ENCODE results near the gene BAZ2B. TPM values are rescaled to one million over a fixed set of nuclear protein-coding genes. Genes with fewer than 3 reads are reported as not detected.
A peak's percentile ranks its signal among the peaks of the same experiment; 100 is the strongest.

Gene BAZ2B
- total and polyA plus RNA-seq, 9 of the 15 experiments (the other 6 are each of a cell fraction or from before 2014, with no cell fraction given): 7.5 to 38.6 (median 19.8) TPM

GRCh38 chr2:159381574-159381973 is 234.8 kb downstream of the BAZ2B start (continued):
- TF ChIP-seq HMG20A (CRISPR knock-in tag; conservative IDR thresholded peaks at IDR 0.05): no peak
- TF ChIP-seq PPARD (CRISPR knock-in tag; IDR thresholded peaks at IDR 0.05): no peak
- peak; percentile 48 for TF ChIP-seq MAFF (IDR thresholded peaks at IDR 0.05; ENCODE audit: low read length)
- no peak for TF ChIP-seq RFX5 (IDR thresholded peaks at IDR 0.05; ENCODE audit: low read depth, low read length)

DNA sequence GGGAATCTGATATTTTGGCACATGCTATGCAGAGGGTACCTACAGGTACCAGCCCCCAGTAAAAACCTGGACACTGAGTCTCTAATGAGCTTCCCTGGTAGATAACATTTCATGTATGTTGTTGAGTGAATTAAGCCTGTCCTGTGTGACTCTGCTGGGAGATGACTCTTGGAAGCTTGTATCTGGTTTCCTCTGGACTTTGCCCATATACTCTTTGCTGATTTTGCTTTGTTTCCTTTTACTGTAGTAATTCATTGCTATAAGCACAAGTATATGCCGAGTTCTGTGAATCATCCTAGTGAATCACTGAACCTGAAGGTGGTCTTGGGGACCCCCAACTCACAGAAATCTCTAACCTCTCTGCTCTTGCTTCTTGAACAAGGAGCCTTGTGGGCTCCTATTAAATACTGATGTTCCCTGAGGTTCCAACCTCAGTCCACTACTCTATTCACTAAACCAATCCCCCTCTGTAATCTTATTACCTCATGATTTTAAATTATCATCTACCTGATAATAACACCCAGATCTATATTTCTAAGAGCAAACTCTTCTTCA is 235.6 kb downstream of the BAZ2B start:
- no peaks in the 10 kb centered on the region for H3K4me1 ChIP-seq (replicated peaks in 1 of 2; ENCODE audit: control insufficient read depth in 2 of 2, insufficient read depth in 2 of 2, low read length in 2 of 2)
- no peak overlapping the region for H3K27ac ChIP-seq (ENCODE audit: extremely low read depth, low read depth, low read length)
- in situ Hi-C loops (cut with MboI) (no loop called here), intact Hi-C loops (cut with micrococcal nuclease) (no loop called here)
- H3K9ac ChIP-seq (ENCODE audit: insufficient read depth in 1 of 2, low read depth in 2 of 2, low read length in 2 of 2): no peak overlapping the region
- ChIA-PET CTCF (ENCODE audit: low intra/inter-chr PET ratio) (no interaction called here), POLR2A (no interaction called here)
- no TSS peak for BruUV-seq (replicated peaks)
- H3K79me2 ChIP-seq (ENCODE audit: control insufficient read depth, insufficient read depth, low read length): no peaks in the 10 kb centered on the region
- DNase-seq (ENCODE audit: extremely low read depth in 1 of 4, low spot score in 3 of 4) (no peak), FAIRE-seq (no peak), ATAC-seq (no peak)
- no peak overlapping the region for H3K4me3 ChIP-seq
- no peaks in the 10 kb centered on the region for H4K20me1 ChIP-seq (replicated peaks; ENCODE audit: control insufficient read depth, insufficient read depth, low read length)
- no peaks in the 10 kb centered on the region for H3K9me1 ChIP-seq (ENCODE audit: control insufficient read depth, insufficient read depth, low read length)
- no peaks in the 10 kb centered on the region for H3K36me3 ChIP-seq (ENCODE audit: control insufficient read depth, insufficient read depth, low read length)
- H3K9me3 ChIP-seq (replicated peaks; ENCODE audit: control insufficient read depth, insufficient read depth, low read depth, low read length): no peaks in the 10 kb centered on the region
- H3K27me3 ChIP-seq (ENCODE audit: control insufficient read depth in 2 of 2, insufficient read depth in 2 of 2, low read length in 2 of 2): no peaks in the 10 kb centered on the region
- no peak overlapping the region for H2AFZ ChIP-seq (ENCODE audit: low read depth, low read length)
- no peak overlapping the region for H3K4me2 ChIP-seq (ENCODE audit: insufficient read depth, low read length)
- 0% methylated on average over 1 of the region's 1 CpG for WGBS (ENCODE audit: insufficient coverage, low coverage, missing lambda C conversion rate)
- no peak for TF ChIP-seq CBX2 (IDR thresholded peaks at IDR 0.05; ENCODE audit: insufficient read depth, low read length, poor library complexity, severe bottlenecking)
- TF ChIP-seq SLC30A9 (CRISPR knock-in tag; IDR thresholded peaks at IDR 0.05): no peak
- TF ChIP-seq NR1H2 (CRISPR knock-in tag; IDR thresholded peaks at IDR 0.05): no peak
- no peak for TF ChIP-seq ZFP36 (IDR thresholded peaks at IDR 0.05; ENCODE audit: low read depth, low read length, partially characterized antibody)
- TF ChIP-seq, protein P1, sequence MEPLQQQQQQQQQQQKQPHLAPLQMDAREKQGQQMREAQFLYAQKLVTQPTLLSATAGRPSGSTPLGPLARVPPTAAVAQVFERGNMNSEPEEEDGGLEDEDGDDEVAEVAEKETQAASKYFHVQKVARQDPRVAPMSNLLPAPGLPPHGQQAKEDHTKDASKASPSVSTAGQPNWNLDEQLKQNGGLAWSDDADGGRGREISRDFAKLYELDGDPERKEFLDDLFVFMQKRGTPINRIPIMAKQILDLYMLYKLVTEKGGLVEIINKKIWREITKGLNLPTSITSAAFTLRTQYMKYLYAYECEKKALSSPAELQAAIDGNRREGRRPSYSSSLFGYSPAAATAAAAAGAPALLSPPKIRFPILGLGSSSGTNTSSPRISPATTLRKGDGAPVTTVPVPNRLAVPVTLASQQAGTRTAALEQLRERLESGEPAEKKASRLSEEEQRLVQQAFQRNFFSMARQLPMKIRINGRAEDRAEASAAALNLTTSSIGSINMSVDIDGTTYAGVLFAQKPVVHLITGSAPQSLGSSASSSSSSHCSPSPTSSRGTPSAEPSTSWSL (CRISPR knock-in tag; IDR thresholded peaks at IDR 0.05; ENCODE audit: borderline replicate concordance): no peak
- no peak for TF ChIP-seq ZSCAN29 (IDR thresholded peaks at IDR 0.05)
- TF ChIP-seq RB1 (IDR thresholded peaks at IDR 0.05; ENCODE audit: low read depth): no peak
- no peak for TF ChIP-seq SMAD4 (CRISPR knock-in tag; conservative IDR thresholded peaks at IDR 0.05)
- no peak for TF ChIP-seq WHSC1 (IDR thresholded peaks at IDR 0.05; ENCODE audit: low read length)
- no peak for TF ChIP-seq FOXP1 (CRISPR knock-in tag; IDR thresholded peaks at IDR 0.05)
- TF ChIP-seq, protein P2, sequence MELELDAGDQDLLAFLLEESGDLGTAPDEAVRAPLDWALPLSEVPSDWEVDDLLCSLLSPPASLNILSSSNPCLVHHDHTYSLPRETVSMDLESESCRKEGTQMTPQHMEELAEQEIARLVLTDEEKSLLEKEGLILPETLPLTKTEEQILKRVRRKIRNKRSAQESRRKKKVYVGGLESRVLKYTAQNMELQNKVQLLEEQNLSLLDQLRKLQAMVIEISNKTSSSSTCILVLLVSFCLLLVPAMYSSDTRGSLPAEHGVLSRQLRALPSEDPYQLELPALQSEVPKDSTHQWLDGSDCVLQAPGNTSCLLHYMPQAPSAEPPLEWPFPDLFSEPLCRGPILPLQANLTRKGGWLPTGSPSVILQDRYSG (tag; conservative IDR thresholded peaks at IDR 0.05; ENCODE audit: low read depth): no peak
- no peak for TF ChIP-seq ZNF184 (CRISPR knock-in tag; IDR thresholded peaks at IDR 0.05)
- TF ChIP-seq ZNF668 (CRISPR knock-in tag; IDR thresholded peaks at IDR 0.05): no peak
- TF ChIP-seq MECOM (CRISPR knock-in tag; IDR thresholded peaks at IDR 0.05): no peak
- TF ChIP-seq, protein P3, sequence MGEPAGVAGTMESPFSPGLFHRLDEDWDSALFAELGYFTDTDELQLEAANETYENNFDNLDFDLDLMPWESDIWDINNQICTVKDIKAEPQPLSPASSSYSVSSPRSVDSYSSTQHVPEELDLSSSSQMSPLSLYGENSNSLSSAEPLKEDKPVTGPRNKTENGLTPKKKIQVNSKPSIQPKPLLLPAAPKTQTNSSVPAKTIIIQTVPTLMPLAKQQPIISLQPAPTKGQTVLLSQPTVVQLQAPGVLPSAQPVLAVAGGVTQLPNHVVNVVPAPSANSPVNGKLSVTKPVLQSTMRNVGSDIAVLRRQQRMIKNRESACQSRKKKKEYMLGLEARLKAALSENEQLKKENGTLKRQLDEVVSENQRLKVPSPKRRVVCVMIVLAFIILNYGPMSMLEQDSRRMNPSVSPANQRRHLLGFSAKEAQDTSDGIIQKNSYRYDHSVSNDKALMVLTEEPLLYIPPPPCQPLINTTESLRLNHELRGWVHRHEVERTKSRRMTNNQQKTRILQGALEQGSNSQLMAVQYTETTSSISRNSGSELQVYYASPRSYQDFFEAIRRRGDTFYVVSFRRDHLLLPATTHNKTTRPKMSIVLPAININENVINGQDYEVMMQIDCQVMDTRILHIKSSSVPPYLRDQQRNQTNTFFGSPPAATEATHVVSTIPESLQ (CRISPR knock-in tag; IDR thresholded peaks at IDR 0.05): no peak
- TF ChIP-seq ATF1 (CRISPR knock-in tag; IDR thresholded peaks at IDR 0.05): no peak
- TF ChIP-seq ATF1 (tag; IDR thresholded peaks at IDR 0.05): no peak

All from K562 (cell line).